DMS 273 (cell line): ENCODE results near the gene RBFOX2.
"Not testable (repeated sequence)": the region's sequence is repeated elsewhere in the genome, so short reads cannot be mapped to it uniquely, and the experiment has no call there.

ENCODE experiments used
- DNase-seq: peaks from one replicate; lab custom pipeline; 2025; ENCODE audit not compliant: unreplicated experiment; lab: John Stamatoyannopoulos, UW

The RBFOX2 gene

GRCh38 chr22:36009085-36009484, 19.5 kb downstream of the RBFOX2 start:
- no peak for DNase-seq

- no peak for DNase-seq
Observed at GRCh38 chr22:36008565-36008964, 20.1 kb downstream of the RBFOX2 start.

GRCh38 chr22:36008131-36008530, 20.5 kb downstream of the RBFOX2 start:
- no peak for DNase-seq

DNA sequence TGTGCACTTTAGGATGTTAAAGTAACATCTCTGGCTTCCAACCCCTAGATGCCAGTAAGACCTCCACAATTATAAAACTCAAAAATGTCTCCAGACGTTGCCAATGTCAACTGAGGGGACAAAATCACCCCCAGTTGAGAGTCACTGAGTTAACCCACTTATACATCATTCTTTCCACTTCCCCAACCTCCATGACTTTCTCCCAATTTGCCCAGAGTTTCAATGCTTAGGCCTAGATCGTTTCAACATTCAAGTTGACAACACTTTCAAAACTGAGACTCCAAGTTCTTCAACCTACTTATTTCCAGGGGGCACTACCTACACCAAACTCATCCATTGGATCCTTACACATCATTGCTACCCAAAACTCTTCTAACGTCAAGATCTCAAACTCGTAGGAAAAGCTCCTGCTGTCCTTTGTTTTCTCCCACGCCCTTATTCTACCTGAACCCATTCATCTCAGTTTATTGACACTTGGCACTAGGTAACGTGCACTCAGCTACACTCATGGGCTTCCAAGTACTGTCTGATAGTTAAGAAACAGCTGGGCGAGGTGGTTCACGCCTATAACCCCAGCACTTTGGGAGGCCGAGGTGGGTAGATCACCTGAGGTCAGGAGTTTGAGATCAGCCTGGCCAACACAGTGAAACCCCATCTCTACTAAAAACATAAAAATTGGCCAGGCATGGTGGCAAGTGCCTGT, 24.5 kb downstream of the RBFOX2 start:
- no peak for DNase-seq

DNA sequence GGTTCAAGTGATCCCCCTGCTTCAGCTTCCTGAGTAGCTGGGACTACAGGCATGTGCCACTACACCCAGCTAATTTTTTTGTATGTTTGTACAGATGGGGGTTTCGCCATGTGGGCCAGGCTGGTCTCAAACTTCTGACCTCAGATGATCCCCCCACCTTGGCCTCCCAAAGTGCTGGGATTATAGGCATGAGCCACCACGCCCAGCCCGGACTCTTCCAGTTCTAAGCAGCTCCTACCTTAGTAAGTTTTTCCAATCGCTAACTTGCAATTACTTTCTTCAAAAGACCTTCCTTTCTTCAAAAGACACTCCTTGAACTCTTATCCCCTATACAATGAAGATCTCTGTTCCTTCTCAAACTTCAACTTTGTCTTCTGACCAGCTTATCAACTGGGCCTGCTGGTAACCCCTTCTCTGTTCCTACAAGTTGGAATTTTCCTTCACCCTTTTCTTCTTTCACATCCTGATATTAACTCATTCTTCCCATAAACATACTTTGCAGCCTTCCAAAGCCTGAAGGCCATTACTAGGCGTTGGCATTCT, 25.8 kb downstream of the RBFOX2 start:
- no peak for DNase-seq

- no peak for DNase-seq
Observed at GRCh38 chr22:36002084-36002483, 26.5 kb downstream of the RBFOX2 start.

DNA sequence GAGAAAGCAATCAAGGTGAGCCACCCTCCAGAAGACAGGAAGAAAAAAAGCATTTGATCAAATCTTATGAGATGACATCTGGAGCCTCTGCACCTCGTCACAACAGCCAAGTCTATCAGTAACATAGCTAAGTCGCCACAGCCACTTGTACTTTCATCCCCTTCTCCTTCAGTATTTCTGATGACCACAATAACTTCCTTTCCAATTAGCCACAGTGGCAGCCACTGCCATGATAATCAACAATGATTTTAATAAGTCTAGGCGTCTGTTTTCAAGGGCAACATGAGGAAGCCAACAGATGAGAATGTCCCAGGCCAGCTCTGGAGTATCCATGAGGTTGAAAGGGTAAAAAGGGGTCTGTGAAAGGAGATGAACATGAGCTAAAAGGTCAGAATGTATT, 29.9 kb downstream of the RBFOX2 start:
- DNase-seq = no peak

DNA sequence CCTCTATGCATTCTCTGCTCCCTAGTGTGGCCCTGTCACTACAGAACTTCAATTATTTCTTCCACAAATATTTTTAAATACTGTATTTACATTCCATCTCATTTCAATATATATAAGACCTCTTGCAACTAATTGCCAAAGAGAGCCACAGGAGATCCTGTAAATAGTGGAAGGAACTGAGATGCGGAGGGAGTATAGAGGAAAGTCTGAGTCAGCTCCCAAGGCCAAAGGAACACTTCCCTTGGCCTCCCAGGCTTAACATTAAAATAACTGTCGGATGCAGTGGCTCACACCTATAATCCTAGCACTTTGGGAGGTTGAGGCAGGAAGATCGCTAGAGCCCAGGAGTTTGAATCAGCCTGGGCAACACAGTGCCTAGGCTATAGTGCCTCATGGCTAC, 31.2 kb downstream of the RBFOX2 start:
- no peak for DNase-seq

DNA sequence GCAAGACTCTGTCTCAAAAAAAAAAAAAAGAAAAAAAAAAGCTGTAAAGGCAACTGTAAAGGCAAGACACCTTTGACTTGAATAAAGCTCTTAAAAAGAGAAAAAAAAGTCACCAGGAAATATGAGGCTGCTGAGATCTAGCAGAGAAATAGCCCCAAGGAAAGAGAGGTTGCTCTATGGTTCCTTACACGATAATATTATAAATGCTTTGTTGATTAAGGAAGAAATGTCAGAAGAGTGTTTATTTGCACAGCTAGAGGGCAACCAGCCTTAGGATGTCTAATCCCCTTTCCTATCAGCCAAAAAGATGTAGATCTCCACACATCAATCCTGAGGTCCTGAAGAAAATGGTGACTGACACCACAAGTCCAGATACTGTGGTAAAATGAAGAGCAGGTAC, 32.0 kb downstream of the RBFOX2 start:
- DNase-seq = no peak

- DNase-seq = peak; percentile 46
Observed at GRCh38 chr22:35995772-35996171, 32.9 kb downstream of the RBFOX2 start.

GRCh38 chr22:35995348-35995747, 33.3 kb downstream of the RBFOX2 start:
- DNase-seq = no peak

DNA sequence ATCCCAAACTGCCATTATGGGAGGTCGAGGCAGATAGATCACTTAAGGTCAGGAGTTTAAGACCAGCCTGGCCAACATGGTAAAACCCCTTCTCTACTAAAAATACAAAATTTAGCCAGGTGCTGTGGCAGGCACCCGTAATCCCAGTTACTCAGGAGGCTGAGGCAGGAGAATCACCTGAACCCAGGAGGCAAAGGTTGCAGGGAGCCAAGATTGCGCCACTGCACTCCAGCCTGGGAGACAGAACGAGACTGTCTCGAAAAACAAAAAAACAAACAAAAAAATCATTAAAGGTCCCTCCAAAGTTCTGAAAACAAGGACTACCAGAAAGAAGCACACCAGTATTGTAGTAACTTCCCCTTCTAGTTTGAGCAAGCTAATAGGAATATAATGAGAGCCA, 34.9 kb downstream of the RBFOX2 start:
- not testable (repeated sequence) for DNase-seq

GRCh38 chr22:35993048-35993714, 35.4 kb downstream of the RBFOX2 start:
- no peak for DNase-seq

DNA sequence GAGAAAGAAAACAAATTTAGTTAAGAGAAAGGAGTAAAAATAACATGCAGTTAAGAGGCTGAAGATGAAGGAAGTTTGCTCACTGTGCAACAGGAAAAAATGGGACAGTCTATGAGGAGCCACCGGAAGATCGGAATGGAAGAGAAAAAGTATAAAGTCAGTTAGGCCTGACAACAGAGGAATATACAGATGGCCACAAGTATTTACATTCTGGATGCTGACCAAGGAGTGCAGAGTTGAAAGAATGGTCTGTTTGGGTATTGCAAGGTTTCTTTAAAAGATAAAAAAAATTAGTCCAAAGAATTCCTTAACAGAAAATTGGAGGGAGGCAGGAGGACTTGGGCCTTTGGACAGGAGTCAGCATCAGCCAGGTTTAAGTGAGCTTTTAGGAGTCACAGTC, 37.5 kb downstream of the RBFOX2 start:
- peak; percentile 19 for DNase-seq

- peak; percentile 40 for DNase-seq
Observed at GRCh38 chr22:35988030-35988429, 40.6 kb downstream of the RBFOX2 start.

- peak; percentile 80 for DNase-seq
Observed at GRCh38 chr22:35987487-35987886, 41.1 kb downstream of the RBFOX2 start.

DNA sequence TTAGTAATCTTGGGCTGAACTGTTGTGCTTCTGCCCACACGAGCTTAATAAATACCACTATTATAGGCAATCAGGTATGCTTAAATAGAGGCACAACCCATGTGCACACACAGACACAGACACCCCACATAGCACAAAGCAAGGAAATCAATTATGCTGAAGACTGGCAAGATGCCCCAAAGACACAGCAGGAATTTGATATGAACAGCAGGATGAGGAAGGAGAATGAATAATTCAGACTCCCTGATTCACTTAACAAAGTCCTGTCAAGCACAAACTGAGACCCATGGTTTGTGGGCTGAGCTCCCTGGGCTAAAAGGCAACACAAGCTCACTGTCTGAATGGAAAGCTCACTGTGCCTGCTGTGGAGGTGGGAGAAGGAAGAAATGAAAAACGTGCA, 42.5 kb downstream of the RBFOX2 start:
- DNase-seq = peak; percentile 78

DNA sequence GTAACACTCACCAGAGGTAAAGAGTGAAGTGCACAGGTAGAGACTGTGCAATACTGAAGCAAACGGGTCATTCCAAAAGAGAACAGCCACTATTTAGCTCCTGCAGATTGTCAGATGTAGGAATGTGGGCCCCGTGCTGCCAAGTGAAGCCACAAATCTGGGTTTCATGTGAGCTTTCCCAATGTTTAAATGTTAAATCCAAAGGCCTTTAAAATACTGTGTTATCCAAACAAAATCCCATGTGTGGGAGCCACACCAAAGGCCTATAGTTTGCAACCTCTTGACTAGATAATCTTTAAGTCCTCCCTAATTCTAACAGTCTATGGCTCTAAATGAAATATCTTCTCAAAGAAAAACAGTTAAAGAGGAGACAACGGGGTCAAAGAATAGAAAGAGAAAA, 43.3 kb downstream of the RBFOX2 start:
- no peak for DNase-seq

- DNase-seq = peak; percentile 51
Observed at GRCh38 chr22:35984183-35985175, 44.1 kb downstream of the RBFOX2 start.

DNA sequence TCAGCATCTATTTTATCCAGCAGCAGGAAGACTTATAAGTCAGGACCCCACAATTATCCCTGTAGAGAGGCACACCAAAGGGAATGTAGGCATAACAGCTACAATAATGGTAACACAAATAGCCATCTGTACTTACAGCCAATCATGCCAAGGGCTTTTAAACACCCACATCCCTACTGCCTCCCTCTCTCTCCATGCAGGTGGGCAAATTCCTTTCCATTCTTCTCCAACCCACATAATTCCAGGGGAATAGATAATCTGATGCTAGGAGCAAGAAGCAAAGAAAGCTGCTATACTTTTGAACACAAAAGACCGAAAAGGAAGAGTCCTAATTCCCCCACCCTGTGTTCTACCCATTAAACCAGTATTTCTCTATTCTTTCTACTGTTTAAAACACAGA, 46.7 kb downstream of the RBFOX2 start:
- no peak for DNase-seq

GRCh38 chr22:35978889-35979288, 49.7 kb downstream of the RBFOX2 start:
- no peak for DNase-seq
